Transverse colon (tissue), 4 donors: Measurements from ENCODE around the gene MASP1. TPM values are rescaled to one million over a fixed set of nuclear protein-coding genes. Genes with fewer than 3 reads are reported as not detected.

Source experiments
- DNase-seq: peaks from one replicate; pipeline ENCODE4 v3.0.0-alpha.2; 2019
- H3K27ac ChIP-seq, 4 donors: fragments of 200-600 bp; sonication (generic); 2 replicates each; pipeline ENCODE4 v1.5.1; 2016 to 2018; ENCODE audit warnings: inconsistent platforms in 4 of 4
- H3K27me3 ChIP-seq: fragments of 200-600 bp; sonication (generic); 2 replicates; pipeline ENCODE4 v1.5.1; 2017; ENCODE audit warnings: inconsistent platforms
- H3K36me3 ChIP-seq, 4 donors: fragments of 200-600 bp; sonication (generic); 2 replicates each; pipeline ENCODE4 v1.5.1; 2017 to 2019; ENCODE audit warnings: inconsistent platforms in 4 of 4
- H3K4me1 ChIP-seq, 4 donors: fragments of 200-600 bp; sonication (generic); 2 replicates each; pipeline ENCODE4 v1.5.1; 2017 to 2020; ENCODE audit warnings: inconsistent platforms in 4 of 4
- H3K4me3 ChIP-seq, 4 donors: fragments of 200-600 bp; sonication (generic); 1 replicate in 1 of 4; 2 replicates in 3 of 4; pipeline versions ENCODE4 v1.5.1 to v1.6.1; 2017 to 2019; ENCODE audit warnings: inconsistent platforms in 4 of 4
- H3K9me3 ChIP-seq, 2 donors: fragments of 200-600 bp; sonication (generic); 2 replicates each; pipeline ENCODE4 v1.5.1; 2017 to 2019; ENCODE audit warnings: inconsistent platforms in 2 of 2
- CTCF ChIP-seq, 5 experiments: fragments of 200-600 bp in 3 of 5; fragments of 450-650 bp in 2 of 5; sonication (generic) in 3 of 5; IDR thresholded peaks; 1 replicate in 2 of 5; 2 replicates in 3 of 5; pipeline ENCODE4 v1.5.1; 2016 to 2017; ENCODE audit warnings: antibody characterized with exemption in 5 of 5, inconsistent platforms in 3 of 5, mild to moderate bottlenecking in 2 of 5, moderate library complexity in 1 of 5
- EP300 ChIP-seq: sonication (generic); formaldehyde crosslinking; IDR thresholded peaks from one replicate; pipeline ENCODE4 v1.6.1; 2017; ENCODE audit warnings: antibody characterized with exemption, low read depth
- POLR2A ChIP-seq: fragments of 450-650 bp; IDR thresholded peaks from one replicate; pipeline ENCODE4 v1.6.1; 2016; ENCODE audit warnings: antibody characterized with exemption, mild to moderate bottlenecking, moderate library complexity
- POLR2AphosphoS5 ChIP-seq, 3 donors: sonication (generic); formaldehyde crosslinking; IDR thresholded peaks; one replicate each; pipeline ENCODE4 v1.6.1; 2016; ENCODE audit warnings: antibody characterized with exemption in 3 of 3
- WGBS, 2 donors: methylation state at CpG; one replicate each; pipeline ENCODE4 v1.1.5; 2018; ENCODE audit warnings: low coverage in 1 of 2; 5-methylcytosine and 5-hydroxymethylcytosine counted together
- in situ Hi-C, 4 donors: fragments of 200-750 bp; cut with MboI; loops; one replicate each; pipeline versions ENCODE4 v1.15.0 to v1.15.1; 2017; ENCODE audit warnings: low sequenced_read_pairs in 3 of 4, low pct_ligation_motif_present in 1 of 4, low pct_unique_long_range_greater_than_20kb in 1 of 4
- intact Hi-C: fragments of 100-400 bp; cut with DNase I; formaldehyde crosslinking; loops from one replicate; pipeline ENCODE4 v1.15.1; 2023; ENCODE audit warnings: low total_unique reads
- total RNA-seq, 4 donors: library from RNA; depleted of rRNA; stranded (reverse); fragments of >200 nt; gene quantifications; one replicate each; pipeline ENCODE4 v1.1.0, GENCODE V29; 2016

MASP1 gene
- total RNA-seq, 4 donors from 2014 or later = 4.5 to 45.2 (median 13.9) TPM

GRCh38 chr3:187186801-187187421, 104.6 kb downstream of the MASP1 start:
- Histone ChIP-seq H3K9me3 (no peaks in the 10 kb centered on the region), H3K4me1 (peaks cover 0 to 23% (median 6%) of the 10 kb centered on the region in 4 donors), H3K4me3 (no peak overlapping the region), H3K27ac (peak overlapping the region; percentile 72 to 88 (median 80)), H3K36me3 (no peaks in the 10 kb centered on the region), H3K27me3 (peaks cover 4% of the 10 kb centered on the region)
- 46 to 53% methylated on average over 3 to 5 of the region's 5 CpGs for WGBS, 2 donors
- in situ Hi-C loops = no loop called here
- DNase-seq = peak; percentile 14
- TF ChIP-seq EP300 (no peak), POLR2AphosphoS5 (IDR thresholded peaks at IDR 0.05) (peak in 1 of 3 donors; percentile 30)
- intact Hi-C loops = no loop called here

- no peak for DNase-seq
- intact Hi-C loops = no loop called here
These were observed 105.2 kb downstream of the MASP1 start for GRCh38 chr3:187186375-187186774.

GRCh38 chr3:187185759-187186158, 105.8 kb downstream of the MASP1 start:
- peaks cover 0 to 23% (median 6%) of the 10 kb centered on the region in 4 donors for H3K4me1 ChIP-seq
- WGBS, 2 donors = 82 to 93% methylated on average over 3 to 4 of the region's 4 CpGs

More at GRCh38 chr3:187186375-187186774, 105.2 kb downstream of the MASP1 start:
- no peaks in the 10 kb centered on the region for H3K9me3 ChIP-seq
- peaks cover 4% of the 10 kb centered on the region for H3K27me3 ChIP-seq
- TF ChIP-seq POLR2A = no peak
- H3K4me1 ChIP-seq = peaks cover 0 to 23% (median 6%) of the 10 kb centered on the region in 4 donors
- peak overlapping the region; percentile 72 to 88 (median 80) for H3K27ac ChIP-seq
- in situ Hi-C loops = no loop called here
- H3K36me3 ChIP-seq = no peaks in the 10 kb centered on the region
- no peak overlapping the region for H3K4me3 ChIP-seq
- 44 to 61% methylated on average over 1 to 2 of the region's 2 CpGs for WGBS, 2 donors

More at GRCh38 chr3:187185759-187186158, 105.8 kb downstream of the MASP1 start:
- peaks cover 4% of the 10 kb centered on the region for H3K27me3 ChIP-seq
- no peaks in the 10 kb centered on the region for H3K9me3 ChIP-seq
- H3K4me3 ChIP-seq = no peak overlapping the region
- H3K36me3 ChIP-seq = no peaks in the 10 kb centered on the region
- TF ChIP-seq EP300 (no peak), POLR2A (no peak), POLR2AphosphoS5 (IDR thresholded peaks at IDR 0.05) (no peak), CTCF (IDR thresholded peaks at IDR 0.05) (no peak)
- no peak for DNase-seq
- in situ Hi-C loops (no loop called here), intact Hi-C loops (no loop called here)
- H3K27ac ChIP-seq = peak overlapping the region; percentile 72 to 88 (median 80)

Other genes starting within 250 kb of the MASP1 start
- 1 to 10 TPM in 3 of 4 donors, not detected in 1; 2.2 to 5.6 (median 2.4) TPM for gene RPL39L, start 152.2 kb downstream of the MASP1 start, total RNA-seq
- not detected for gene RTP1, start 94.3 kb downstream of the MASP1 start, total RNA-seq
- gene RTP4, start 76.6 kb upstream of the MASP1 start, total RNA-seq = 1 to 10 TPM in 2 of 4 donors, not detected in 2; 4.1 to 4.9 TPM